Measurements from ENCODE around the gene NAV2.
A peak's percentile ranks its signal among the peaks of the same experiment; 100 is the strongest.
"Not testable (repeated sequence)": the region's sequence is repeated elsewhere in the genome, so short reads cannot be mapped to it uniquely, and the experiment has no call there.

The NAV2 gene

GRCh38 chr11:20078846-20079245 is 366.2 kb downstream of the NAV2 start:
- no peak for DNase-seq

- DNase-seq, result no peak
These were observed 367.5 kb downstream of the NAV2 start for GRCh38 chr11:20080032-20080685.

- DNase-seq, result no peak
These were observed 368.7 kb downstream of the NAV2 start for GRCh38 chr11:20081336-20081735.

- not testable (repeated sequence) for DNase-seq
These were observed 371.2 kb downstream of the NAV2 start for GRCh38 chr11:20083877-20084276.

GRCh38 chr11:20084921-20085814 is 372.5 kb downstream of the NAV2 start:
- no peak for DNase-seq

GRCh38 chr11:20085918-20086317 is 373.3 kb downstream of the NAV2 start:
- DNase-seq, result no peak

GRCh38 chr11:20087118-20087521 is 374.5 kb downstream of the NAV2 start:
- DNase-seq, result no peak

- DNase-seq, result no peak
These were observed 376.0 kb downstream of the NAV2 start for GRCh38 chr11:20088397-20089225.

- no peak for DNase-seq
These were observed 376.7 kb downstream of the NAV2 start for GRCh38 chr11:20089367-20089766.

- peak; percentile 65 for DNase-seq
These were observed 377.4 kb downstream of the NAV2 start for GRCh38 chr11:20089796-20090653.

GRCh38 chr11:20090654-20091374 is 378.2 kb downstream of the NAV2 start:
- DNase-seq, result peak; percentile 27

GRCh38 chr11:20093775-20094174 is 381.1 kb downstream of the NAV2 start:
- no peak for DNase-seq

GRCh38 chr11:20095189-20095588 is 382.6 kb downstream of the NAV2 start:
- no peak for DNase-seq

GRCh38 chr11:20097319-20098221 is 384.9 kb downstream of the NAV2 start:
- peak; percentile 60 for DNase-seq

GRCh38 chr11:20099527-20099926 is 386.9 kb downstream of the NAV2 start:
- no peak for DNase-seq

- no peak for DNase-seq
These were observed 389.8 kb downstream of the NAV2 start for GRCh38 chr11:20102397-20102796.

GRCh38 chr11:20103281-20103680 is 390.6 kb downstream of the NAV2 start:
- DNase-seq, result no peak

- no peak for DNase-seq
These were observed 392.8 kb downstream of the NAV2 start for GRCh38 chr11:20105427-20105826.

GRCh38 chr11:20109731-20110445 is 397.3 kb downstream of the NAV2 start:
- no peak for DNase-seq

All from NCI-H510A treated with DMSO at 0.1 percent for 48 hours (cell line).